ENCODE data around the gene FRYL.
"Not testable (repeated sequence)": the region's sequence is repeated elsewhere in the genome, so short reads cannot be mapped to it uniquely, and the experiment has no call there.

The FRYL gene

DNA sequence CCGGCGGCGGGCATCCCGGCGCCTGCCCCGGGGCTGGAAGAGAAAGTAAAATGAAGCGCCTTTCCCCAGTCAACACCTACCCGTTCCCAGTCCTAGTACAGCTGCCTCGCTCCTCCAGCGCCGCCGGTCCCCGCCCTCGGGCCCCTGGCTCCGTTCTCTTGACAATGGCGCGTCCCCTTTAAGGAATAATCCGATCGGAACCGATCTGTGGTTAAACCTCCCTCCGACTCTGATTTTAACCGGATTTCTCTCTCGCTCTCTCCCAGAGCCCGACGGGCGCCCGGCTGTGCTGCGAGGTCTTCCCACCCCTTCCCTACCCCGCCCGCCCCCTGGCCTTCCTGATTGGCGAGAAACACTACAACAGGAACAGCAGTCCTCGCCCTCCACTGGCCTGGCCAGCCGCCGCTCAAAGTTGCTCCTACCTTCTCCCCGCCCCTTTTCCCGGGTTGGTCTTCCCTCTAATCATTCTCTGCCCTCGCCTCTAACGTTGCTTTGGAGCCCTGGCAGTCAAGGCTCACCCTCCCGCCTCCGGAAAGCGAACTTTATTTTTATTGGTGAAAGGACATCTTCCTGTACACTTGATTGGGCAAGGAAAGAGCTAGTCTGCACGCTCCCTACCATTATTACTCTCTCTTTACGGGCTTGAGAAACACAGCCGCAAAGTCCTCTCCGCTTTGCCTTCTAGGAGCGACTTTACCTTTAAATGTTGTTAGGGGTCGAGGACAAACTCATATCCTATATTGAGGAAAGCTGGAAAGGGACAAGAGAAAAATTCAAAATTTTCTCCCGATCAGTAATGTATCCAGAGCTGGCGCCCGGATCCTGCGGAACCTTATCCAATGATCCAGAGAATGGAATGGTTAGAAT, at the start of gene FRYL:
Gene FRYL, minus strand, starts transcription at position 282 of the 867 bp plus-strand sequence. CDS start 145,869 bp downstream, outside the sequence.
- DNase-seq: peak; percentile 100

DNA sequence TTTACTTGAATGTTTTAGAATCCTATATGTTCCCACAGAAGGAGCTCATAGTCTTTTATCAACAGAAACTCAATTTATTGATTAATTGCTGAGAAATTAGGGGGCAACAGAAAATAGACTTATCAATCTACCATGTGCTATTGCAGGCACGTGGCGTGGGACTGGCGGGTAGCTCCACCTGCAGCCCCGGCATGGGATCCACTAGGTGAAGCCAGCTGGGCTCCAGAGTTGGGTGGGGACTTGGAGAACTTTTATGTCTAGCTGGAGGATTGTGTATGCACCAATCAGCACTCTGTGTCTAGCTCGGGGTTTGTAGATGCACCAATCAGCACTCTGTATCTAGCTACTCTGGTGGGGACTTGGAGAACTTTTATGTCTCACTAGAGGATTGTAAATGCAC, 47.5 kb upstream of the FRYL start:
- no peak for DNase-seq

DNA sequence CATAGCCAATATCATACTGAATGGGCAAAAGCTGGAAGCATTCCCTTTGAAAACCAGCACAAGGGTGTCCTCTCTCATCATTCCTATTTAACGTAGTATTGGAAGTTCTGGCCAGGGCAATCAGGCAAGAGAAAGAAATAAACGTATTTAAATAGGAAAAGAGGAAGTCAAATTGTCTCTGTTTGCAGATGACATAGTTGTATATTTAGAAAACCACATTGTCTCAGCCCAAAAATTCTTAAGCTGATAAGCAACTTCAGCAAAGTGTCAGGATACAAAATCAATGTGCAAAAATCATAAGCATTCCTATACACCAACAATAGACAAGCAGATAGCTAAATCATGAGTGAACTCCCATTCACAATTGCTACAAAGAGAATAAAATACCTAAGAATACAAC, 41.4 kb upstream of the FRYL start:
- DNase-seq: not testable (repeated sequence)

- DNase-seq: no peak
Observed at GRCh38 chr4:48816971-48817370, 36.9 kb upstream of the FRYL start.

- DNase-seq: not testable (repeated sequence)
Observed at GRCh38 chr4:48816297-48816696, 36.2 kb upstream of the FRYL start.

DNA sequence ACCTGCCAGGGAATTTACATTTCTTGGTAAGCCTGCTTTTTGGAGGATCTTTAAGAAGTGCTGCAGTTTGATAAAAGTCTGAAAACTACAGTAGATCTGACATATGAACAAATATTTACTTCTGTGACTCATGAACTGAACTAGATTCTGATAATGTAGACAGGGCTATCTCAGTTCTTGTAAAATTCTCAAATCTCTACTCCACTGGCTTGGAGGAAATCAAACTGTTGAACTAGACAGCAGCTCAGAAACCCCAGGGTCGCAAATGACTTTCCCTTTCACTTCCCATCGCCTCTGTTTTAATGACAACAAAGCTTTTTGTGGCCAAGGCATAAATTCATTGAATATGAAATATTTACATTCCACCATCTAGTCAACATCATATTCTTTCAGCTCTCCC, 35.4 kb upstream of the FRYL start:
- DNase-seq: no peak

- DNase-seq: no peak
Observed at GRCh38 chr4:48813964-48814363, 33.9 kb upstream of the FRYL start.

- no peak for DNase-seq
Observed at GRCh38 chr4:48812866-48813265, 32.8 kb upstream of the FRYL start.

DNA sequence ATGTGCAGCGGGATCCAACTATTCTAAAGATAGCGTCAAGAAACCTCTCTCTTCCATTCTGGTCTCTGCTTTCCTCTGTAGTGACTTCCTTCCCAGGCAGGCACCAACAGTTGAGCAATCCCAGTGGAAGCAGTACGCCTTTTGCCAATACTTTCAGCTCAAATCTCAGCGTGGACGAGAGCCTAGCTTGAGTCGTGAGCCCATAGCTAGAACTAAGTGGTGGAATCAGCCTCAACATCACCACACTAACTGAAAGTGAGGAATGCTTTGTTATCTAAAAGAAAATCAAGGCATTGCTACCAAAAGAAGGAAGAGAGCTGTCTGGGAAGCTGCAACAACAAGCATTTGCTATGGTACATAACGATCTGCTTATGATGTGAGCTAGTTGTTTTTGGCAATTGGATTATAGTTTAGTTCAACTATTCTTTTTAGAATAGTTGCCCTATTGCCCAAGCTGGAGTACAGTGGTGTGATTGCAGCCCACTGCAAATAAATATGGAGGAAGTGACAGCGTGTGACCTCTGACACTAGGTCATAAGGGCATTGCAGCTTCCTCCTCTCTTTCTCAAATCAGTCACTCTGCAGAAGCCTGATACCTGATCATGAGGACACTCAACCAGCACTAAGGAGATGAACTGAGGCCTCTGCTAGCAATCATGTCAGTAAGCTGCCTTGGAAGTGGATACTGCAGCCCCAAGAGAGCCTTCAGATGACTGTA, 24.7 kb upstream of the FRYL start:
- DNase-seq: no peak

DNA sequence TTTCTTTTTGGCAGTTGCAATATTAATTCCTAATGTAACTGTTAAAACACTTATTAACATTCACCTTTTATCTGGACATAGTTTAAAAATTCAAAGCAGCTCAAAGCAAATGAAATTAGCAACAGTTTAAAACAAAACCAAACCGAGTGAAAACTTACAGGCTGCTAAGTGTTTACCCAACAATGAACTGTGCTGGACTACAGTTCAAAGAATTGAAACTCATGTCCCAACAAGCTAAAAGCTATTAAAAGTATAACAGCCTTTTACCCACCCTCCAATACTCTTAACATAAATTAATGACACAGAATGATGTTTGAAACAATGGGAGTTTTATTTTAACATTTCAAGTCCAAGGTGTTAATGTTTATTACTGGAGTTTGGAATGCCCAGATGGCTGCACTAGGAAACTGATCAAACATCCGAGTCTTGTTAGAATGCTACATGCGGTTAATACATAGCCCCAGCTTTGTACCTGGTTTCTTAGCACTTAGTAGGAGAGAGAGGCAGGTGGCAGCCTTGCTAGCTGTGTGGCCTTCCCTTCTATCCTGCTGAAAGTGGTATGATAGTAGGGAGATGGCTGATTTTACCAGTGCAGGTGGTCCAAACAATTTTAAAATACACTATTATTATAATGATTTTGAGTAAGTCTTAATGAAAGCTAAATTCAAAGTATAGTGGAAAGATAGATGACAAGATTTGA, 21.1 kb upstream of the FRYL start:
- DNase-seq: no peak

DNA sequence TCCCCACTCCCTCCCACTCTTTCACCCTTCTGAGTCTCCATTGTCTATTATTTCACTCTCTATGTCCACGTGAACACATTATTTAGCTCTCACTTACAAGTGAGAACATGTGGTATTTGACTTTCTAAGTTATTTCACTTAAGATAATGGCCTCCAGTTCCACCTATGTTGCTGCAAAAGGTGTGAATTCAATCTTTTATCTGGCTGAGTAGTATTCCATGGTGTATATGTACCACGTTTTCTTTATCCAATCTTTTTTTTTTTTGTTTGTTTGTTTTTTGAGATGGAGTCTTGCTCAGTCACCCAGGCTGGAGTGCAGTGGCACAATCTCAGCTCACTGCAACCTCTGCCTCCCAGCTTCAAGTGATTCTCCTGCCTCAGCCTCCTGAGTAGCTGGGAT, 20.1 kb upstream of the FRYL start:
- not testable (repeated sequence) for DNase-seq

GRCh38 chr4:48799157-48799556, 19.1 kb upstream of the FRYL start:
- no peak for DNase-seq

GRCh38 chr4:48798117-48798516, 18.0 kb upstream of the FRYL start:
- no peak for DNase-seq

DNA sequence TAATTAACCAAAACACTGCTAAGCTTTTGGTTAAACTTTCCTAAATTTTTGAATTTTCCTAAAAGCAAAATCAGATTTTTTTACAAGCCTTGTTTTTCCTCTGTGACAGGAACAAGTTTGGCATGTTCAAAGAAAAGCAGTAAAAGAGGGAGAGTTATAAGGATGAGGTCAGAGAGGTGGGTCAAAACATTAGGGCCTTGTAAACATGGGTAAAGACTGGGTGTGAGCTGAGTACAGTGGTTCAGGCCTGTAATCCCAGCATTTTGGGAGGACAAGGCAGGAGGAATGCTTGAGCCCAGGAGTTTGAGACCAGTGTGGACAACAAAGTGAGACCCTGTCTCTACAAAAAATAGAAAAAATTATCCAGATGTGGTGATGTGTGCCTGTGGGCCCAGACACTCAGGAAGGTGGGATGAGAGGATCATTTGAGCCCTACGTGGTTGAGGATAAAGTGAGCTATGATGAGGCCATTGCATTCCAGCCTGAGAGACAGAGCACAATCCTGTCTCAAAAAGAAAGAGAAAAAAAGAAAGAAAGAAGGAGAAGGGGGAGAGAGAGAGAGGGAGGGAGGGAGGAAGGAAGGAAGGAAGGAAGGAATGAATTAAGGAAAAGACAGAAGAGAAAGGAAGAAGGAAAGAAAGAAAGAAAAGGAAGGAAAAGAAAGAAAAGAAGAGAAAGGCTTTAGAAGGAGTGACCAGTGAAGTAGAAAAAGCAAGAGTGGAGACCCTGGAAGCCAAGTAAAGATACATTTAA, 17.0 kb upstream of the FRYL start:
- DNase-seq: no peak

DNA sequence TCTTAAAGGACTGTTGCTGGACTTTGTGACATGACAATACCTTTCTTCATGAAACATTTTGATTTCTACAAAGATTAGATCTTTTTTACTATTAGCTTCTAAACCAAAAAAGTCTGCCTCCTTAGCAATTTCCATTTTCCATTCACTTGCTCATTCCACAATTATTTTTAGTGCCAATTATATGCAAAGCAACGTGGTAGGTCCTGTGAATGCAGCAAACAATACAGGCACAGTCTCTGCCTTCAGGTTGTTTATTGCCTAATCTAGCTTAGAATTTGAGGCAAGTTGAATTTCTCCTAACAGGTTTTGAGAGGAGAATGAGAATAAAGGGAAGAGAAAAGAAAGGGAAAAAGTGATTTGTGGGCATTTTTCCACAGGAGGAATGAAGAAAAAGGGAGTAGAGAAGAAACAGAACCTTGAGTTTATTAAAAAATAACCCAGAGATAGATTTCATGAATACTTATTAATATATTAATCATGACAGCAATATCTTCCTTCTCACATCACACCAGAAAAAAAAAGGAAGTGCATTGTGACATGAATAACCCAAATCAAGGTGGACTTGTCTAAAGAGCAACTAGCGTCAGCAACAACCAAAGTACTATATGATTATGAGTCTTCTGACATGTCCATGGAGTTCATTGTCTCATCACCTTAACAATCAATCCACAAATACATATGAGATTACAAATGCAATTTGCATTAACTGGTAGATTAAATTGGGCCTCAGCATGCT, 16.3 kb upstream of the FRYL start:
- DNase-seq: no peak

GRCh38 chr4:48795108-48795507, 15.0 kb upstream of the FRYL start:
- DNase-seq: no peak

DNA sequence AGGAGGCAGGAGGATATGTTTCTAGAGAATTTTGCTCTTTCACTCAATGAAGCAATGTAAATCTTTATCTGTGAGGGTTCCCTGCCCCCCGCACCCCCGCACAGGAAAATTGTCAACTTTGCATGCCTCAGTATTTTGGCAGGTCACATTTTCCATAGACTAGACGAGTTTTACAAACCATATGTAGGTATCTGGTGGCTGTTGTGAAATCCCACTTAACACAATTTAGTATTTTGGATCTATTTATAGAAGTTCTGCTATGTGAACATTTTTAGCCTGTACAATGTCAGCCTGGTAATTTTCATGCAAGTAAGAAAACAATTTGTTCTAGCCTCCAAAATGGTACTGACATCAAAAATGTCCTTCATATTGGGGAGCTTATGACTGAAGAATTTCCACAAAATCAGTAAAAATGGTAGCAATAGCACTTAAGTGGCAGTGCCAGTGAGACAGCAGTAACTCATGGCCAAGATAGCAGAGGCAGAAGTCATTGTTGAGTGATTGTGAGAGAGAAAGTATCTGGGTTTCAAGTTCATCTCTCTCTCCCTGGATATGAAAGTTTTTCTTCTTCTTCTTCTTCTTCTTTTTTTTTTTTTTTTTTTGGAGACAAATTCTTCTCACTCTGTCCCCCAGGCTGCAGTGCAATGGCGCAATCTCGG, 12.4 kb upstream of the FRYL start:
- no peak for DNase-seq

DNA sequence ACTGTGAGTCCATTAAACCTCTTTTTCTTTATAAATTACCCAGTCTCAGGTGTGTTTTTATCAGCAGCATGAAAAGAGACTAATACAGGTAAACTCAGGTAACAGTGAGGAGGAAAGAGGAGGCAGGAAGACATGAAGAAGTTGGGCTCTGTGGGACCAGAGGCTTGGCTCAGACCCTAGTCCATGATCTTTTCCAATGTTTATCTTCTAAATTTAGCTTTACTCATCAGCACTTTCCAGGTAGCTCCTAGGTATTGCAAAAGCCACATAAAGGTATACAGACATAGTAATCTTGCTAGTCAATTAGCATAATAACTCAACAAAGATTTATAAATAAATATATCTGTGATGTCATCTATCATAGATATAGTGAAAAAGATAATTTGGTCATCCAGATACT, 11.2 kb upstream of the FRYL start:
- no peak for DNase-seq

DNA sequence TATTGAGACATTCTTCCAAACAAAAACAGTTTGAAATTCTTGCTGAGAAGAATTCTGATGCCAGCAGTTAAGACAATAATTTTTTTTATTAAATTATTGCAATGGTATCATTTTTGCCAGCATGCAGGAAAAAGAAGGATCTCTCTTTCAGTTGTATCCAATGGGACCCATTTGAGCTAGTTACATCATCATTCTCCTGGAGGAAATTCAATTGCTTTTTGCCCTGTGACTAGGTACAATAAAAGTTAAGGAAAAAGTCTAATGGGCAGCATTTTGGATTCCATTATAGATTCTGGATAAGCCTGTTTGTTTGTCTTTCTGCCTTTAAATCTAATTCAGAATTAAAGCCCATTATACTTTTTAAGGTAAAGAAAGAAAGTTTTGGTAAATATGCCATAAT, 10.5 kb upstream of the FRYL start:
- no peak for DNase-seq

- peak; percentile 68 for DNase-seq
Observed at GRCh38 chr4:48787056-48787455, 7.0 kb upstream of the FRYL start.

DNA sequence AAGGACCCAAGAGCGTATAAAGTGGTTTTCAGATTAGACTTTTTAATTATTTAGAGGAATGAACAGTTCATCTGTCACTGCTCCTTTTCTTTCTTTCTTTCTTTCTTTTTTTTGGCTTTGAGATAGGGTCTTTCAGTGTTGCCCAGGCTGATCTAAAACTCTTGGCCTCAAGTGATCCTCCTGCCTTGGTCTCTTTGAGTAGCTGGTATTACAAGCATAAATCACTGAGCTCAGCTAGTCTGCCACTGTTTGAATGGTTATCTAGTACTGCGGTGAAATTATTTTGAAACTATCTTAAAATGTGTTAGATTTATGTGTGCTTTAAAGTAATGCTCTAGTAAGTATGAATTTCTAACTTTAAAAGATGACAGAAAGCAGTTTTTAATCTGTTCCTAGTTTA, 6.5 kb upstream of the FRYL start:
- DNase-seq: no peak

- no peak for DNase-seq
Observed at GRCh38 chr4:48785302-48785701, 5.2 kb upstream of the FRYL start.
